Activated T-cell treated with anti-CD3 and anti-CD28 coated beads for 24 hours (primary cell): ENCODE measurements around the gene LEO1.

Experiments used
- DNase-seq: peaks from one replicate; pipeline ENCODE4 v3.0.0-alpha.2; 2020; ENCODE audit warnings: low read depth

Gene LEO1

DNA sequence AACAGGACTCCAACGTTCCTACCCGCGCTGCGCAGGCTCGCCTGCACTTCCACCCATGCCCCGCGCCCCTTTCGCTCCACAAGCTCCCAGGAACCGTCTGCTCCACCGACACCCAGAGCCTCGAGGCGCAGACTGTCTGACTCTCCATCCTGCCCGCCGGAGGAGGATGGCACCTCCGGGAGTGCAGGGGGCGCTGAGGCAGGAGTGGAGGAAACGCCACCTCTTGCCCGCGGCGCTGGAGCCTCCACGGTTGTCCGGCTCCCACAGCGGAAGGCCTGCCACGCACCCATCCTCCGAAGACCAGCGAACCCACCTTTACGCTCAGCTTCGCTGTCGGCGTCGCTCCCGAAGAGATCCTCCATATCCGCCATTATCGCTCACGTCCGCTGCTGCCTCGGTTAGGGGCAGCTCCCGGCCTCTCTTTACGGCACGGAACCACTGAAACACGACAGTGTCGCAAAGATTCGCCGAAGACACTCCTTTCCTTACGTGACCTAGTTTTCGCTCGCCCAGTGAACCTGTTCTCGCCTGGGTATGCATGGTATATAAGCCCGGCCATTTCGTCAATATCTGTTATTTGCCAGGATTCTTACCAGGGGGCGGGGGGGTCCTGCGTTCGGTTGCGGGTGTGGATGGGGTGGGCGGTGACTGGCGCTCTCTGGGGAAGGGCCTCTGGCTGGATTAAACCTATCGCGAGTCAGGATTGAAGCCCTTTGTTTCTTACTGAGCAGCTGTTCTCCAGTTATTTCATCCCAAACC is at the start of gene LEO1:
LEO1 (minus strand) TSS at position 404 of the 759 bp plus-strand sequence; CDS start at position 371, 33 bp downstream.
- DNase-seq = peak; percentile 86

DNA sequence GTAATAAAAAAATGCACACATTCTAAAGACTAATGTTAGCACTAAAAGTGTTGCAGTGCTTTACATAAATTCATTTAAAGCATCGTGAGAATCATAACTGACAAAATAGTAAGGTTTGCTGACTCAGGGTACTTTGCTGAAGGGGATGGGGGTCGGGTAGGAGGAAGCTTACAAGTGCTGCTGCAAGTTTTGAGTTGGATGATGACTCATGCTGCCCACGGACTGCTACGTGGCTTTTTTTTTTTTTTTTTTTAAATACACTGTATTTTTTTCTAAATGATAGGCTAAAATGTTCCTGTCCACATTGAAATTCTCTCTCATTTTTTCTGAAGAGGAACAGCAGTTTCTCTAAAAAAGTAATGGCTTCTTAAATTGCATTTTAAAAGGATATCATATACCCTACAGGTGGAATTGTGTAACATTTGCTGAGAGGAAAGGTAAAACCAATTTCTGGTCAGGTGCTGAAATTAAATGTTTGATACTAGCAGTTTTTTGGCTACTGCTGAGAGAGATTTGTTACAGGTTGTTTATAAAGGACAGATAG is 49.6 kb upstream of the LEO1 start:
- peak; percentile 69 for DNase-seq

DNA sequence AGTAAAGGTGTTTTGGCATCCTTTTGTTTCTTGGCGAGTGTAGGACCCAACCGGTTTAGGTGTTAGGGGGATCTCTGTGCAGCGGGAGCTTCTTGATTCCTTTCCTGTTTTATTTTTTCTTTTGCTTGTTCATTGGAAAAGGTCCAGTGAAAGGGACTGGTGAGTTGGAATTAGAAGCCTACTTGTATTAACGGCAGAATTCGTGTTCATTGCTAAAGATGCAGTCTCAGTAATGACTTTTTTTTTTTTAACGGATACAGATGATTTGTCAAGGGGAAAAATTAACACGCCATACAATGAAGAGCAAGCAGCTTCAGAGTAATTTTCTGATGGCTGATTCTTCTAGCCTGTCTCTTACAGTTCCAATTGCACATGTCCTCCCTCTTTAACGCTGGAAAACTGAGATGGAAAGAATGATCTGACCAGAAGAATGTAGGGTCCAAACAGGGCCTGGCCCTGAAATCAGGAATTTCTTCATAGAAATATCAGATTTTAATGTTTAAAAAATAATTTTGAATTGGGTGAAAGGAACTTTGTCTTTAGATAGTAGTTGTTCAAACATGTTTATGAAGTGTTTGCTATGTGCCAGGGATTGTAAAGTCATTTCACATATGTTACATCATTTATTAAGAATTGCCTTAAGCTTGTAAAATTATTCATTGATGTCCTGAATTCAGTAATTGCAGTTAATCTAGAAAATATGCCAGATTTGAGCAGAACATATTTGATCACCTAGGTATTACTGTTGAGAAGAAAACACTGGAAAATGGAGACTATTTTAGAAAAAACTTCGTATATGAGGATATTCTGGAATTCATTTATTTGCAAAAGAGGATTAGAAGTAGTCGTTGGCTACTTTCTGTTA is 48.9 kb upstream of the LEO1 start:
- peak; percentile 7 for DNase-seq

DNA sequence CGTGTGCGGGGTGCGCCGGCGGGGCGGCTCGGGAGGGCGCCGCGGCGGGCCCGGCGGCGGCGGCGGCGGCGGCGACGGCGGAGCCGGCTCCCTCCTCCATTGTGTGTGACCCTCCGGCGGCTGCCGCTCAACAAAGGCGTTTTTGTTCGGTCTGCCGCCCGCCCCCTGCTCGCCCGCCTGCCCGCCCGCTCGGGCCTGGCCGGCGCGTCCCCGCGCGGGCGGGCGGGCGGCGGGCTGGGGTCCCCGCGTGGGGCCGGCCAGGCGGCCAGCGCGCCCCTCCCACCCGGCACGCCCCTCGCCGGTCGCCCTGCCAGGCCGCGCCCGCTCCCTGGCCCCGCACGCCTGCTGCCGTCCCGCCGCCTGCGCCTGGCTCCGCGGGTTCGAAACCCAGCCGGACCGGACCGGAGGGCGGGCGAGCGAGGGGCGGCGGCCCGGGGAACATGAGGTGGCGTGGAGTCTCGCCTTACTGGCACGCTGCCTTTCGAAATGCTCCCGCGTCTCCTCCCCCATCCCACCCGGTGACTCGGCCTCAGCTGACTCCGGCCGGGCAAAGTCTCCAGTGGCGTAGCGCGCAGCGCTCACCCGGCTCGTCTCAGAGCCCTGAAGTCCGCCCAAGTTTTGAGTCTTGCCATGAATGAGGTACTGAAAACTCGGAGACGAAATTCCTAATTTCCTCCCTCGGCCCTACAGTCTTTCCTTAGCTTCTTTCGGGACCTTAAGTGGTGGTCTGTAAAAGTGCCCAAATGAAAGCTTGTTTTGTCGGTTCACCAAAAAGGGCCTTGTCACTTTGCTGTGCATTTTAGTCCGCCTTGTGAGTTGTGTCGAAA is 48.0 kb upstream of the LEO1 start:
- peak; percentile 48 for DNase-seq

DNA sequence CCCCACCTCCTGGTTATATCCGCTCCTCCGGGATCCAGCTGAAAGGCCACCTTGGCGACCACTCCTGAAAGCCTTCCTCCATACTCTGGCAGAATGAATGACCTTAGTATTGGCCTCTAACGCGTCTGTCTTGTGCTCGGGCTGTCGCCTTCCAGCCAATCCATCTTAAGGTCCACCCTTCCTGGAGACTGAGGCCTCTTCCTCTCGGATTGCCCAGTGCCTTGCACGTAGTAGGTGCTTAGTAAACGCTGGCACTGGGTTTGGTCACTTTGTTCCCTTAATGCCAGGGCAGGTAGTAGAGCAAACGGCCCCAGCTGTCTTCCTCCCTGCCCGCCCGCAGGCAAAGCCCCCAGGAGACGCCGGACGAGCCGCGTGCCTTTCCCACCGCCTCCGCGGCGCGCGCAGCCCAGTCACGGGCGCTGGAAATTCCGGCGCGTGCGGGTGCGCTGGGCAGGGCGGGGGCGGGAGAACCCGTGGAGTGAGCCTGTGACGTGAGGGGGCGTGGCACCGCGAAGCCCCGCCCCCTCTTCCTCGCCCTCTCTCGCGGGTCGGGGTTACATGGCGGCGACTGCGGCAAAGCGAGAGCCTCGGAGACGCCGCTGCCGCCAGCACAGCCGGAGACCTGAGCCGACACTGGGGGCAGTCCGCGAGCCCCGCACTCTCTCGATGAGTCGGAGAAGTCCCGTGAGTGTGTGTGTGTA is 47.3 kb upstream of the LEO1 start, which contains the start of gene MAPK6:
MAPK6 (plus strand) TSS at position 527 of the 701 bp plus-strand sequence. CDS start 27,242 bp downstream, outside the sequence.
- peak; percentile 92 for DNase-seq

DNA sequence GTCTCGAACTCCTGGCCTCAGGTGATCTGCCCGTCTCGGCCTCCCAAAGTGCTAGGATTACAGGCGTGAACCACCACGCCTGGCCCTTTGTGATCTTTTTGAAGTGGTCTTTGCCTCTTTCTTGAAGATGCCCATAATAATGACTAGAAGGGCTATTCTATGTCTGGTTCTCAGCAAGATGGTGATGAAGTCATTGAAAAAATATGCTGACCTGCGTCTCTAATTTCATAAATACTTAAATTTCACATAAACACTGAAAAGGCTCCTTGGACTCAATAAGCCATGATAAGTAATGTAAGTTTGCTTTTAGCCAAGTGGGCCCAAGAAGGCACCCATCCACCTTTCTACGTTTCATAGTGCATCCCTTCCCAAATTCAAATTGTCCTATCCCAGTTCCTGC is 46.7 kb upstream of the LEO1 start:
- DNase-seq = no peak

DNA sequence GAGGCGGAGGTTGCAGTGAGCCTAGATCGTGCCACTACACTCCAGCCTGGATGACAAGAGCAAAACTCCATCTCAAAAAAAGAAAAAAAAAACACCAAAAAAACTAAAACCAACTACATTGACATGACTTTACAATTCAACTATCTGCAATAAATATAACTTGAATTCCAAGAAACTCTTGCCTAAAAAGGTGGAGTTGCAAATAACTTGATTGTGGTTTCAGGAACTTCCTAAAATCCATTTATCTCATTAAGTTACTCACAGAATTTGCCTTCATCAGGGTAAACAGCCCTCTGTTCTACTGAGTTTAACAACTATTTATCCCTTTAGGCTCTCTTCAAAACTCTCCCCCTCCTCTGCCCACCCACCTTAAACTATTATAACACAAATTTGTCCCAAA is 44.7 kb upstream of the LEO1 start:
- DNase-seq = no peak

DNA sequence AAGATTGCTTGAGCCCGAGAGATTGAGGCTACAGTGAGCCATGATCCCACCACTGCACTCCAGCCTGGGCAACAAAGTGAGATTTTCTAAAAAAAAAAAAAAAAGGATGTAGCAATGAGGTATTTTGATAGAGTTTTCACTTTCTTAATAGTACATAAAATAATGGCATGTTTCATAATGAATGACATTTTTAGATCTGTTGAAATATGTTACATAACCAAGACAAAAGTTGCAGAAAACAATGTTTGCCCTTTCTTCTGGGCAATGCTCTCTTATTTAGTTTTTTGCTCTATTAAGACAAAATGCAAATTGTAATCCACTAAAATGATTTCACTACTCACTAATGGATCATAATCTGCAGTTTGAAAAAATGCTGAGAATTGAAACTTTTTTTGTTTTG is 43.0 kb upstream of the LEO1 start:
- no peak for DNase-seq

DNA sequence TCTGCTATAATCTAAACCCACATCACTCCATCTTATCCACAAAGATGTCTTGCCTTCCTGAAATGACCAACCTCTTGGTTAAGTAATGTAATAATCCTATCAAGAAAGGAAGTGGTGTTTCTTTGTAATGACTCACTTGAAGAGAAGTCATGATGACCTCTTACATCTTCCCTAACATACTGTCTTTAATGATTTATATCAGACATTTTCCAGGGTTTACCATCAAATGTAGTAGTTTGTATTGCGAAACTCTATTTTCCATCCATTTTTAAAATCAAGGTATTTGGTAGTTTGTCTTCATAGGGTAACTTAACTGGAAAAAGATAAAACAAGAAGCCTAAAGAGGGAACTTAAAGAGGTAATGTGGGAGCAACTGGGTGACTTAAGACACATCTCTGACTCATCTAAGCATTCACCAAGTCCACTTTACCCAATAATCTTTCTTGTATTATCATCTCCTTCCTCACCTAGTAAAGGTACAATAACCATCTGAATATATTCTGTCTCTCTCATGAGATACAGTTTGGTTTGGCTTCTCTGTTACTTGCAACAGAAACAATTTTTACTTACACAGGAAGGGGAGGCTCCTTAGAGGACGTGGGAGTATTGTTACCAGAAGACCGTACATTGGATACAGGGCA is 41.7 kb upstream of the LEO1 start:
- no peak for DNase-seq

DNA sequence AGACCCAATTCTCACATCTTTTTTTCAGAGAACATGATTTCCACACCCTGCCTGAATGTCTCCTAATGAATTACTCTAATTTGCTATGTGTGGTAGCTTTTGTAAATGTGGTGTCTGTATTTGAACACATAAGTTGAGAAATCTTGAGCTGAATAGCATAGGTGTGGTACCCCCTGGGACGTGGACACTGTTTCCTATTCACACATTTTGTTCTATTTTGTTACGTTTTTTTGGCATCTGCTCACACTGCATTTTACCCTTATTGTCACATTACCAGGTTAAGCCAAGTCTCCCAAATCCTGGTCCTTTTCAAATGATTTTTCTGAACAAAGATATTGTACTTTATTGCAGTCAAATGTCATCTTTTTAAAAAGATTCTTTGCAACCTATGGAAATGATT is 40.6 kb upstream of the LEO1 start:
- DNase-seq = no peak

DNA sequence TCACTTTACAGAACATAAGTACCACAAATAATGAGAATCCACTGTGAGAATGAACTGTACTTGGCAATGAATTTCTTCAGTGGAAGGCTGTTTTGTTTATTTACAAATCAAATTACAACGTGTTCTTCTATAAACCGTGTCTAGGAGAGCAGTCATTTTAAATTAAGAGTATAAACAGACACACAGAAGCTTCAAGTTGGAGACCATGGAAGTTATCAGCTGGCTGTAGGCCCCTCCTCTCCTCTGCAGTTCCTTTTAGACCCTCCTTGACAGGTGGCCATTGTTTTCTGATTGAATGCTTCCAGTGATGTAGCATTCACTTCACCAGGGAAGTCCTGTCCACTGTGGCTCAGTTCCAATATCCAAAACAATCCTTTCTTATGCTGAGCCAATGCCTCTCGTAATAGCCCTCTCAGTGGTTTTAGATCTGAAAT is 40.1 kb upstream of the LEO1 start:
- DNase-seq = no peak

DNA sequence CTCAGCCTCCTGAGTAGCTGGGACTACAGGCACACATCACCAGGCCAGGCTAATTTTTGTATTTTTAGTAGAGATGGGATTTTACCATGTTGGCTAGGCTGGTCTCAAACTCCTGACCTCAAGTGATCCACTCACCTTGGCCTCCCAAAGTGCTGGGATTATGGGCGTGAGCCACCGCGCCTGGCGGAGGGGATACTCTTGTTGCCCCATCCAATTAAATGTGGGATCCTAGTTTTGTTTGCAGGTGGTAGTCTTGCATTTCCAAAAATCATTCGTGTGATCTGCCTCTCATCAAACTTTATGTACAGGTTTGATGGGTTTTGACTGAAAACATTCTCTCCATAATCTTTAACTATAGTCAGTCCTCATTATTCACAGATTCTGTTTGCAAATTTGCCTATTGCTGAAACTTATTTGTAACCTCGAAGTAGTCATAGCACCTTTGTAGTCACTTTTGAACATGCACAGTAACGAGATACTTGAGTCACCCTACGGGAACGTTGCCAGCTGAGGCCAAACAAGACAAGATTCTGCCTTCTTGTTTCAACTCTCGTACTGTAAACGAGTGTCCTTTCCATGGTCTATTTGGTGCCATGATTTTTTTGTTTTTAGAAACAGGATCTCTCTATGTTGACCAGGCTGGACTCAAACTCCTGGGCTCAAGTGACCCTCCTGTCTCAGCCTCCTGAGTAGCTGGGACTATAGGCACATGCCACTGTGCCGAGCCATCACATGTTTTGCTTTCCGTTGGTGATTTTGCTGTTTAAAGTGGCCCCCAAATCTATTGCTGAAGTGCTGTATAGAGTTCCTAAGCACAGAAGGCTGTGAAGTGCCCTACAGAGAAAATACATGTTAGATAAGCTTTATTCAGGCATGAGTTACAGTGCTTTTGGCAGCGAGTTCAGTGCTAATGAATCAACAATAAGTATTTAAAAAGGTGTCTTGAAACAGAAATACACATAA is 39.3 kb upstream of the LEO1 start:
- DNase-seq = peak; percentile 34

DNA sequence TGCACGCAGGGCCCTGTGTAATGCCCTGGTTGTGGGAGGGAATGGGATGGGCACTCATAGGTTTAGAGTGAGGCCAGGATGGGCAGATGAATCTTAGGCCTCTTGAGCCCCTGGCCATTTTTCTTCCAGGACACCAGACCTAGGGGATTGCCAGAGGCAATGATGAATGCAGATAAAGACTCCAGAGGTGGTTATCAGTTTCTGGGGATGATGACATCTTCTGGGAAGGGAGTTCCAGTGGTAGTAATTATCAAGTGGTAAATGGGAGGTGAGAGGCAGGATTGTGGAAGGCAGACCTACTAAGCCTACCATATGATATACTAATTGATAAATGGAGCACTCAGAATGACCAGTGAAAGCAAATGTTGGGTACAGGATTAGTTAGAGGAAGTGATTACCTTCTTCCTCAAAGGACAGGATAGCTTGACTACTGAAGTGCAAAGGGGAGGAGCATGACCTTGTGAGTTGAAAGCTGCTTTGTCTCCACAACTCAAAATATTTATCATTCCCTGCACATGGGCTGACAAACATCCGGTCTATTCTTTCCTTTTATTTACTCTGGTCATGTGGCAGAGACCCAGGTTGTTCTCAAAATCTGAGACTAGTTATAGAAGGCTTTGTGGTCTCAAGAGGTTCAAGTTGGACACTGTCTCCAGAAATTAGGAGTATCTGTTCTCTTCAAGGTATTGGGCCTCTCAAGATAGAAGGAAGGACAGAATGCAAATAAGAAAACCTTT is 37.3 kb upstream of the LEO1 start:
- no peak for DNase-seq

DNA sequence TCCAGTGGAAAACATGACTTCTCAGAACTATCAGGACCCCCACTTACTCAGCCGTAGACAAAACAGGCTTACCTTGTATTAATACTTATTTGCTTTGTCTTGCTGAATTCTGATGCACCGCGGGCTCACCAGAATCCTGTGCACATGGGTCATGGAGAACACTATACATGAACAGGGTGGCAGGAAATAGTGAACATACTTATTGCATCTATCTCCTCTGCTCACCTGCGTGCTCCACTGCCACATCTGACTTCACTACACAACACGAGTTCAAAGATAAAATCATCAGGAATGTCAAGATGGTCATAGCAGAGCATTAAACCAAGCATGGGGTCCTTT is 36.8 kb upstream of the LEO1 start:
- DNase-seq = no peak

DNA sequence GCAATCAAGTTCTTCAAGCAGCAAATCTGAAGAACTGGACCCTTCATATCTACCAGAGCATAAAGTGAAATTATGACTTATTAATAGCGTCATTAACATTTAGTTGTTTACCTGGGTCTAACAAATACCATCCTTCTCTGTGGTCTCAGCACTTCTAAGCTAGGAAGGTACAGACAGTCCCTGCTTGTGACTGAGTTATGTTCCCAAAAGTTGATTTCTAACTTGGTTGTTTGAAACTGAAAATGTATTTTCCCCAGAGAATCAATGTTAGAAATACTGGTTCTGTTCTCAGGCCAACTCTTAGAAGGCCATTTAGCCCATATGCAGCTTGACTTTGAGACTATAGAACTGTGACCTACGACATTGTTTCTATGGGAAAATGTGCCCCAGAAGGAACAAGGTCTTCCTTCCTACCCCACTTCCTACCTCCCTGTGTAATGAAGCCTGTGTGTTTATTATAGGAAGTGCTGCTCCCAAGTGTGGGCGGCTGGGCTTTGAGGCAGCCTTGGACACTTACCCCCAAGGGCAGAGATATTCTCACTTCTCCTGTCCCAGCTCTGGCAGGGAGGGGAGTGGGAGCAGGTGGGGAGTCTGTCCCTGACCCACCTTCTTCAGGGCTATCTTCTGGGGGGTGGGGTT is 35.2 kb upstream of the LEO1 start:
- no peak for DNase-seq

DNA sequence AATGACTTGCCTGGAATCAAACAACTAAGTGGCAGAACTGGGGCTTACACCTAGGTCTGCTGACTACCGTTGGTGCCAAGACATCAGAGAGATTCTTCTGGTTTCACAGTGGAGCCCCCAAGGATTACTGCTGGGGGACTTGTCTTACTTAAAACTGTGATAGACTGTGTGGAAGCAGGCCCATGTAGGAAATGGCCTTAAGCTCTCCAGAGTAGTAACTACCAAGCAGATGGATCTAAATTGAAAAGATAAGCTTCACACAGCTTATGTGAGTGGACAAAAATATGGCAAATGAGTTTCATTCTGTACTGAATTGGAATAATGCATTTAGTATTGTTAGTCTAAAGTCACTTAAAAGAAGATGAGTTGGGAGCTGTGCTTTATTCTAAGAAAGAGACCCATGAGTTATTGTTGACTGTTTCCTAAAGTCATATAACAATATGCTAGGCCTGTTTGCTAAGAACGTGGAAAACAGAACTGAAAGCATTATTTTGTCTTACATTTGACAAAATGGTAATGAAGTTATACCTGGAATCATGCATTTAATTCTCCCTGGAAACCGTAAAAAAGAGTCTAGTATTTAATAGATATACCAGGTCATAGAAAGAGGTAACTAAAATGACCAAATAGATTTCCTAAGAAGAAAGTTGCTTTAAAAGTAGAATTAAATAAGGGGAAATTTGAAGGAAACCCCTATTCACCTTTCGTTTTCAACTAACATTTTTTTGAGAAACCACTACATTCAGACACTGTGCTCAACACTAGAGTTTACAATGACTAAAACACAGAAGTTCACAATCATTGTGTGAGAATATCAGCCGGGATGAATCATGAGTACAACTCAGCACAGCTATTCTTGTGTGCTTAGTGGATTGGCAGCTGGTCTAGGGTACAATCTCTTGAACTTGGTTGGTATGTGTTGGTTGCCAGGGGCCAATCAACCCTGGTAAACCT is 34.4 kb upstream of the LEO1 start:
- DNase-seq = peak; percentile 17

DNA sequence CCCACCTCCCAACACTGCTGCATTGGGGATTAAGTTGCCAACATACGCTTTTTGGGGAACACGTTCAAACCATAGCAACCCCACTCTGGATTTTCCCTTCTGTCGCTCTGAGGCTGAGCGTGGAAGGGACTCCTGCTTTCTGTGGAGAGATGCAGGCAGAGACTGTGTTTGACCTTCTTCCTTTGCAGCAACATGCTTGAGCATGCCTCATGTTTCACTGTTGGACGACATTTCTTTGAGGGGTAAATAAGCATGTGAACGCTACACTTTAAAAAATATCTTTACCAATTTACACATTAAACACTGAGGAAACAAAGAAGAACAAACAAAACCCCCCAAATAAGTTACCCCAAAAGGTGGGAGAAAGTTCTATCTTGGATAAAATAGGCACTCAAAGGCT is 33.2 kb upstream of the LEO1 start:
- no peak for DNase-seq
